HepG2 (cell line): Measurements from ENCODE around the gene GNG7. TPM values are rescaled to one million over a fixed set of nuclear protein-coding genes. Genes with fewer than 3 reads are reported as not detected.
A peak's percentile ranks its signal among the peaks of the same experiment; 100 is the strongest.

Experiments used
- ATAC-seq: fragments of 200-7000 bp; cut with Tn5 transposase; 3 replicates; pipeline ENCODE4 v1.9.1; 2020; ENCODE audit warnings: mild to moderate bottlenecking, moderate library complexity
- BruUV-seq: library from RNA; stranded (reverse); fragments of 400-500 nt; replicated peaks from 2 replicates; lab custom pipeline; 2021; lab: Mats Ljungman, UMichigan
- CTCF ChIA-PET: fragments of 300-600 bp; formaldehyde crosslinking; extraction: SDS; loops from one replicate; lab custom pipeline; 2021; ENCODE audit warnings: low total read pairs, inconsistent platforms, low intra/inter-chr PET ratio; lab: Yijun Ruan, JAX
- POLR2A ChIA-PET: fragments of 350-600 bp; sonication (Branson Sonifier 250); formaldehyde crosslinking; loops from one replicate; lab custom pipeline; 2020; ENCODE audit warnings: antibody characterized with exemption, inconsistent platforms; lab: Yijun Ruan, JAX
- DNase-seq: peaks from one replicate; pipeline ENCODE4 v3.0.0-alpha.2; 2015; ENCODE audit warnings: low spot score
- FAIRE-seq: peaks from 3 replicates; lab custom pipeline; 2011; peaks lifted over from hg19 to GRCh38; lab: Jason Lieb, UNC
- H2AFZ ChIP-seq: one replicate; pipeline ENCODE4 v1.6.1; 2011; ENCODE audit warnings: low read length, inconsistent platforms
- H3K27ac ChIP-seq: fragments of 300-600 bp; 3 replicates; pipeline ENCODE4 v1.8.0; 2011; ENCODE audit warnings: mixed run types, mild to moderate bottlenecking, mixed read lengths, low read length, inconsistent platforms; ENCODE audit not compliant: insufficient read depth; ENCODE audit errors: extremely low read length
- H3K27me3 ChIP-seq, 2 experiments: fragments of 200-600 bp in 1 of 2; 2 replicates in 1 of 2; 3 replicates in 1 of 2; pipeline versions ENCODE4 v1.6.0 to v1.8.0; 2011; ENCODE audit warnings: low read length in 2 of 2, mild to moderate bottlenecking in 2 of 2, moderate library complexity in 2 of 2, inconsistent platforms in 1 of 2; ENCODE audit not compliant: insufficient read depth in 2 of 2, control insufficient read depth in 1 of 2
- H3K36me3 ChIP-seq, 2 experiments: fragments of 200-600 bp in 1 of 2; replicated peaks in 1 of 2; 2 replicates in 1 of 2; 3 replicates in 1 of 2; pipeline versions ENCODE4 v1.5.1 to v1.8.0; 2011; ENCODE audit warnings: low read length in 2 of 2, inconsistent platforms in 1 of 2; ENCODE audit not compliant: insufficient read depth in 2 of 2, control insufficient read depth in 1 of 2
- H3K4me1 ChIP-seq: 2 replicates; pipeline ENCODE4 v1.5.1; 2012; ENCODE audit warnings: low read length, inconsistent platforms; ENCODE audit not compliant: insufficient read depth
- H3K4me2 ChIP-seq: 2 replicates; pipeline ENCODE4 v1.6.0; 2011; ENCODE audit warnings: low read depth, low read length, inconsistent platforms
- H3K4me3 ChIP-seq, 3 experiments: fragments of 200-600 bp in 1 of 3; sonication (generic), shearing (Covaris generic) in 1 of 3; replicated peaks in 1 of 3; 2 replicates each; pipeline ENCODE4 v1.5.1; 2011 to 2016; ENCODE audit warnings: low read length in 3 of 3, inconsistent platforms in 2 of 3, low read depth in 2 of 3, mild to moderate bottlenecking in 2 of 3, control low read depth in 1 of 3, mixed read lengths in 1 of 3; ENCODE audit not compliant: insufficient read depth in 1 of 3
- H3K79me2 ChIP-seq: one replicate; pipeline ENCODE4 v1.6.1; 2011; ENCODE audit warnings: low read length, inconsistent platforms; ENCODE audit not compliant: insufficient read depth
- H3K9ac ChIP-seq: 2 replicates; pipeline ENCODE4 v1.6.0; 2011; ENCODE audit warnings: mild to moderate bottlenecking, low read depth, low read length, inconsistent platforms; ENCODE audit not compliant: insufficient read depth
- H3K9me3 ChIP-seq: 2 replicates; pipeline ENCODE4 v1.5.1; 2012; ENCODE audit warnings: mild to moderate bottlenecking, low read length
- H4K20me1 ChIP-seq: 2 replicates; pipeline ENCODE4 v1.6.0; 2011; ENCODE audit warnings: inconsistent platforms, mild to moderate bottlenecking, low read length, moderate library complexity; ENCODE audit not compliant: insufficient read depth
- ARNTL ChIP-seq: sonication (generic); formaldehyde crosslinking; IDR thresholded peaks from 2 replicates; pipeline ENCODE4 v1.4.0; 2020; ENCODE audit warnings: mild to moderate bottlenecking, missing genetic modification reagents
- NCOA2 ChIP-seq: sonication (generic); formaldehyde crosslinking; IDR thresholded peaks from 2 replicates; pipeline ENCODE4 v1.8.0; 2022; ENCODE audit warnings: inconsistent platforms
- NONO ChIP-seq, 2 experiments: fragments of 450-650 bp in 1 of 2; sonication (generic) in 1 of 2; formaldehyde crosslinking in 1 of 2; IDR thresholded peaks in 1 of 2; conservative IDR thresholded peaks in 1 of 2; 2 replicates each; pipeline versions ENCODE4 v1.6.1 to v1.8.0; 2017 to 2022; ENCODE audit warnings: mild to moderate bottlenecking in 1 of 2, missing genetic modification reagents in 1 of 2, moderate library complexity in 1 of 2
- PPARG ChIP-seq: conservative IDR thresholded peaks from 2 replicates; pipeline ENCODE4 v1.6.1; 2016; ENCODE audit warnings: missing biosample characterization, missing genetic modification reagents
- RFXANK ChIP-seq: IDR thresholded peaks from 2 replicates; pipeline ENCODE4 v1.6.1; 2016
- SALL1 ChIP-seq: sonication (generic); formaldehyde crosslinking; IDR thresholded peaks from 2 replicates; pipeline ENCODE4 v1.8.0; 2022; ENCODE audit warnings: mild to moderate bottlenecking, missing genetic modification reagents
- SMAD1 ChIP-seq: sonication (generic); formaldehyde crosslinking; IDR thresholded peaks from 2 replicates; pipeline ENCODE4 v1.4.0; 2020; ENCODE audit warnings: missing genetic modification reagents, low read depth, mild to moderate bottlenecking, borderline replicate concordance
- SOX13 ChIP-seq, 3 experiments: fragments of 450-650 bp in 1 of 3; sonication (generic) in 1 of 3; formaldehyde crosslinking in 1 of 3; IDR thresholded peaks in 2 of 3; conservative IDR thresholded peaks in 1 of 3; 2 replicates each; pipeline versions ENCODE4 v1.5.0 to v1.6.1; 2016 to 2020; ENCODE audit warnings: antibody characterized with exemption in 1 of 3, mild to moderate bottlenecking in 1 of 3, missing compliant biosample characterization in 1 of 3, missing genetic modification reagents in 1 of 3, moderate library complexity in 1 of 3
- TCF7 ChIP-seq: sonication (generic); IDR thresholded peaks from 2 replicates; pipeline ENCODE4 v1.6.1; 2016; ENCODE audit warnings: antibody characterized with exemption, low read depth
- U2AF2 ChIP-seq: fragments of 200-400 bp; formaldehyde crosslinking; IDR thresholded peaks from 2 replicates; pipeline ENCODE4 v1.6.1; 2017; ENCODE audit warnings: low read depth, mild to moderate bottlenecking, low read length
- ZHX1 ChIP-seq: sonication (generic); formaldehyde crosslinking; IDR thresholded peaks from 2 replicates; pipeline ENCODE4 v1.8.1; 2022; ENCODE audit warnings: low read depth, mild to moderate bottlenecking, missing genetic modification reagents
- ZMAT5 ChIP-seq: sonication (generic); formaldehyde crosslinking; IDR thresholded peaks from 2 replicates; pipeline ENCODE4 v1.5.0; 2020; ENCODE audit warnings: mild to moderate bottlenecking, low read depth, missing genetic modification reagents, borderline replicate concordance
- ZMYM2 ChIP-seq: sonication (generic); formaldehyde crosslinking; IDR thresholded peaks from 2 replicates; pipeline ENCODE4 v1.8.0; 2022; ENCODE audit warnings: mild to moderate bottlenecking, missing genetic modification reagents
- ZNF12 ChIP-seq: sonication (generic); formaldehyde crosslinking; IDR thresholded peaks from 2 replicates; pipeline ENCODE4 v1.5.0; 2020; ENCODE audit warnings: missing genetic modification reagents
- ZNF562 ChIP-seq: sonication (generic); formaldehyde crosslinking; IDR thresholded peaks from 2 replicates; pipeline ENCODE4 v1.8.0; 2022; ENCODE audit warnings: missing genetic modification reagents, borderline replicate concordance
- ZNF563 ChIP-seq: sonication (generic); formaldehyde crosslinking; IDR thresholded peaks from 2 replicates; pipeline ENCODE4 v1.8.0; 2022; ENCODE audit warnings: mild to moderate bottlenecking, moderate library complexity, missing genetic modification reagents
- ZSCAN9 ChIP-seq: IDR thresholded peaks from 2 replicates; pipeline ENCODE4 v1.6.1; 2016; ENCODE audit warnings: borderline replicate concordance
- WGBS: methylation state at CpG from one replicate; pipeline ENCODE4 v1.1.6; 2017; ENCODE audit warnings: low lambda C conversion rate; 5-methylcytosine and 5-hydroxymethylcytosine counted together
- in situ Hi-C: cut with HindIII; loops from 2 replicates; pipeline ENCODE4 v1.10.0; 2017; ENCODE audit warnings: low pct_unique_long_range_greater_than_20kb; ENCODE audit not compliant: extremely low pct_ligation_motif_present
- intact Hi-C: fragments of 100-400 bp; cut with micrococcal nuclease; formaldehyde crosslinking; loops from one replicate; pipeline ENCODE4 v1.10.0; 2022; ENCODE audit not compliant: unreplicated experiment
- polyA plus RNA-seq, 8 experiments: library from polyadenylated mRNA; depleted of rRNA in 3 of 8; stranded (reverse) in 7 of 8; unstranded in 1 of 8; fragments of >200 nt; fragmentation: Illumina TruSeq in 4 of 8; extraction: Trizol in 4 of 8; gene quantifications; 2 replicates each; pipeline versions ENCODE4 v1.2.1 to v1.2.3, GENCODE V29; 2011 to 2016; ENCODE audit warnings: low read depth in 4 of 8, missing spikeins in 1 of 8, mixed read lengths in 1 of 8; ENCODE audit not compliant: insufficient read depth in 1 of 8
- total RNA-seq, 5 experiments: library from RNA; depleted of rRNA; stranded (reverse); fragments of >200 nt; fragmentation: Illumina TruSeq; extraction: Trizol; gene quantifications; 2 replicates each; pipeline ENCODE4 v1.2.3, GENCODE V29; 2016; ENCODE audit warnings: low read depth in 1 of 5
- TF ChIP-seq, protein P1 (sequence below): sonication (generic); formaldehyde crosslinking; IDR thresholded peaks from 2 replicates; pipeline ENCODE4 v1.4.0; 2020; ENCODE audit warnings: missing genetic modification reagents

The GNG7 gene
- total and polyA plus RNA-seq, 2 of the 13 experiments (the other 11 are each of a cell fraction or from before 2014, with no cell fraction given), result 1.4 to 3.3 TPM

GRCh38 chr19:2650515-2650914, 52.0 kb downstream of the GNG7 start:
- peak; percentile 32 for FAIRE-seq
- no TSS peak for BruUV-seq
- no peak for TF ChIP-seq ZMAT5 (CRISPR knock-in tag)
- TF ChIP-seq SMAD1 (CRISPR knock-in tag), result 0 out of 2 replicates have a peak, but pooled peaks have one; percentile 56
- peak; percentile 79 for TF ChIP-seq SALL1 (CRISPR knock-in tag)
- TF ChIP-seq U2AF2, result no peak
- no peak for TF ChIP-seq ZNF562 (CRISPR knock-in tag)
- no peak for TF ChIP-seq ZSCAN9 (CRISPR knock-in tag)
- TF ChIP-seq TCF7, result no peak
- no peak for TF ChIP-seq ZNF563 (CRISPR knock-in tag)
- no peak for TF ChIP-seq ZHX1 (CRISPR knock-in tag)
- TF ChIP-seq ZNF12 (CRISPR knock-in tag), result no peak
- TF ChIP-seq, protein P1, sequence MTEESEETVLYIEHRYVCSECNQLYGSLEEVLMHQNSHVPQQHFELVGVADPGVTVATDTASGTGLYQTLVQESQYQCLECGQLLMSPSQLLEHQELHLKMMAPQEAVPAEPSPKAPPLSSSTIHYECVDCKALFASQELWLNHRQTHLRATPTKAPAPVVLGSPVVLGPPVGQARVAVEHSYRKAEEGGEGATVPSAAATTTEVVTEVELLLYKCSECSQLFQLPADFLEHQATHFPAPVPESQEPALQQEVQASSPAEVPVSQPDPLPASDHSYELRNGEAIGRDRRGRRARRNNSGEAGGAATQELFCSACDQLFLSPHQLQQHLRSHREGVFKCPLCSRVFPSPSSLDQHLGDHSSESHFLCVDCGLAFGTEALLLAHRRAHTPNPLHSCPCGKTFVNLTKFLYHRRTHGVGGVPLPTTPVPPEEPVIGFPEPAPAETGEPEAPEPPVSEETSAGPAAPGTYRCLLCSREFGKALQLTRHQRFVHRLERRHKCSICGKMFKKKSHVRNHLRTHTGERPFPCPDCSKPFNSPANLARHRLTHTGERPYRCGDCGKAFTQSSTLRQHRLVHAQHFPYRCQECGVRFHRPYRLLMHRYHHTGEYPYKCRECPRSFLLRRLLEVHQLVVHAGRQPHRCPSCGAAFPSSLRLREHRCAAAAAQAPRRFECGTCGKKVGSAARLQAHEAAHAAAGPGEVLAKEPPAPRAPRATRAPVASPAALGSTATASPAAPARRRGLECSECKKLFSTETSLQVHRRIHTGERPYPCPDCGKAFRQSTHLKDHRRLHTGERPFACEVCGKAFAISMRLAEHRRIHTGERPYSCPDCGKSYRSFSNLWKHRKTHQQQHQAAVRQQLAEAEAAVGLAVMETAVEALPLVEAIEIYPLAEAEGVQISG, result peak; percentile 43; the same call in 1 of the 2 replicates
- TF ChIP-seq NCOA2, result no peak
- TF ChIP-seq NONO (IDR thresholded peaks at IDR 0.05), result no peak
- TF ChIP-seq NONO (CRISPR knock-in tag; conservative IDR thresholded peaks at IDR 0.05), result 0 out of 2 replicates have a peak, but pooled peaks have one; percentile 47
- TF ChIP-seq RFXANK (CRISPR knock-in tag), result no peak
- 0 out of 2 replicates have a peak, but pooled peaks have one; percentile 29 for TF ChIP-seq ZMYM2 (CRISPR knock-in tag)
- TF ChIP-seq ARNTL, result no peak
- TF ChIP-seq SOX13 (IDR thresholded peaks at IDR 0.05), result no peak
- TF ChIP-seq SOX13 (CRISPR knock-in tag; conservative IDR thresholded peaks at IDR 0.05 in 1 of 2, IDR thresholded peaks at IDR 0.05 in 1 of 2), result peak in 1 of 2 experiments; percentile 12; a peak in 1 of 4 replicates
- TF ChIP-seq PPARG (CRISPR knock-in tag), result no peak

More at GRCh38 chr19:2650515-2650914, 52.0 kb downstream of the GNG7 start:
- no peaks in the 10 kb centered on the region for H3K79me2 ChIP-seq
- peaks cover 39% of the 10 kb centered on the region for H3K4me1 ChIP-seq
- ATAC-seq (peak; percentile 91), DNase-seq (peak; percentile 61)
- H2AFZ ChIP-seq, result no peak overlapping the region
- 0 out of 2 replicates have a peak overlapping the region, but pooled peaks have one; percentile 23 for H3K9ac ChIP-seq
- CTCF ChIA-PET, result no interaction called here
- H3K27me3 ChIP-seq, result no peaks in the 10 kb centered on the region
- H3K9me3 ChIP-seq, result no peaks in the 10 kb centered on the region
- no CpG with 5 or more reads among the region's 21 CpGs for WGBS
- H3K27ac ChIP-seq, result no peak overlapping the region
- H3K4me2 ChIP-seq, result peak overlapping the region; percentile 66
- no peaks in the 10 kb centered on the region for H4K20me1 ChIP-seq
- intact Hi-C loops (no loop called here), in situ Hi-C loops (loop anchor here (10.0 kb wide), 1 partner anchor 234 kb away; no protein-coding TSS in a partner anchor)
- no peaks in the 10 kb centered on the region for H3K36me3 ChIP-seq
- peak overlapping the region in 2 of 3 experiments; percentile 24 to 39; a peak in 3 of 6 replicates for H3K4me3 ChIP-seq
- POLR2A ChIA-PET, result interaction anchor here (0.7 kb wide), 1 partner anchor 35 kb away, joined by 3 read pairs; no protein-coding TSS in a partner anchor
